NOMO-1 (cell line): ENCODE measurements around the gene SKA1.
A peak's percentile ranks its signal among the peaks of the same experiment; 100 is the strongest.

Source experiments
- DNase-seq, 2 experiments: peaks; one replicate each; lab custom pipeline; 2025; ENCODE audit not compliant: unreplicated experiment in 2 of 2; lab: John Stamatoyannopoulos, UW

Gene SKA1, protein sequence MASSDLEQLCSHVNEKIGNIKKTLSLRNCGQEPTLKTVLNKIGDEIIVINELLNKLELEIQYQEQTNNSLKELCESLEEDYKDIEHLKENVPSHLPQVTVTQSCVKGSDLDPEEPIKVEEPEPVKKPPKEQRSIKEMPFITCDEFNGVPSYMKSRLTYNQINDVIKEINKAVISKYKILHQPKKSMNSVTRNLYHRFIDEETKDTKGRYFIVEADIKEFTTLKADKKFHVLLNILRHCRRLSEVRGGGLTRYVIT

DNA sequence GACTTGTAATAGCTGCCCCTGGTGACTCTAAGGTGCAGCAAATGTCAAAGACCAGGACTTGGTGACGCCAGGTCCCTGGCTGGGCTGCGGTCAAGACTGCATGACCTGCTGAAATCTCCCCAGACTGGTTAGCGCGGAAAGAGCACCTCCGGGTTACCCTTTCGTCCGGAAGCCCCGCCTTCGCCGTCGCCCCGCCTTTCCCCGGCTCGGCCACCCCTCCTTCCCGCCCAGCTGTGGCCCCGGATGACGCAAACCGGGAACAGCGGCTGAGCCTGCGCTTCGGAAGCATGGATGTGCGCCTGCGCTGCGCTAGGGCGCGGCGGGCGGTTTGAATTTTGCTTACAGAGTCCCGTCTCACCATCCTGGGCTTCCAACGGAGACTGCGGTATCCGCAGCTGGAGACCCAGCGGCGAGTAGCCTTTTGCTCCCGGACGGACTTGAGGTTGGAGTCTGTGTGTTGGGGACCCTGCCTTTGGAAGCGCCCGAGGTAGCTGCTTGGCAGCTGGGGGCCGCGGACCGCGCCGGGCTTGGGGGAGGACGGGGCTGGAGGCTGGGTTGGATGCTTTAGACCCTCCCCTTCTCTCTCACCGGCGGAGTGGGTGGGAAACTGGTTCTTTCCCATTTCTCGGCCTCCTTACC, at the start of gene SKA1:
TSS of gene SKA1 (plus strand) at position 294 of the 639 bp plus-strand sequence. CDS start 785 bp downstream, outside the sequence.
- peak; percentile 86 to 93 for DNase-seq

DNA sequence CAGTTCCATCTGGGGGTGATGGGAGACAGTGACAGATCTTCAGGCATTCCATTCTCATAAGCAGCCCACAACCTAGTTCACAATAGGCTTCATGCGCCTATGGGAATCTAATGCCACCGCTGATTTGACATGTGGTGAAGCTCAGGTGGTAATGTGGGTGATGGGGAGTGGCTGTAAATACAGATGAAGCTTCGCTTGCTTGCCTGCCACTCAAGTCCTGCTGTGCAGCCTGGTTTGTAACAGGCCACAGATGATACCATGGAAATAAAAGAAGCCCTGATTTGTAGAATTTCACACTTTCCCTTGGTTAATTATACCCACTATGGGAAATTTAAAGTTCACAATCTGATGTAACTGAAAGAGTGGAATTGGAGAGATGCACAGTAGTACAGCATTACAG, 46.9 kb upstream of the SKA1 start:
- DNase-seq = no peak

DNA sequence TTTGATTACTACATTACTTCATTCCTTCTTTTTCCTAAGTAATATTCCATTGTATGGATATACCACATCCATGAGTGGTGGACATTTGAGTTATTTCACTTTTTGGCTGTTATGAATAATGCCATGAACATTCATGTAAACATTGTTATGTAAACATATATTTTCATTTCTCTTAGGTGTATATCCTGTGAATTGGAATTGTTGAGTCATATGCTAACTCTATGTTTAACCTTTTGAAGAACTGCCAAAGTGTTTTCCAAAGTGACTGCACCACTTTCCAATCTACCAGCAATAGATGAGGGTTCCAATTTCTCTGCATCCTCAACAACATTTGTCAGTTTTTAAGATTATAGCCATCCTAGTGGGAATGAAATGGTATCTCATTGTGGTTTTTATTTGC, 44.7 kb upstream of the SKA1 start:
- DNase-seq = no peak

DNA sequence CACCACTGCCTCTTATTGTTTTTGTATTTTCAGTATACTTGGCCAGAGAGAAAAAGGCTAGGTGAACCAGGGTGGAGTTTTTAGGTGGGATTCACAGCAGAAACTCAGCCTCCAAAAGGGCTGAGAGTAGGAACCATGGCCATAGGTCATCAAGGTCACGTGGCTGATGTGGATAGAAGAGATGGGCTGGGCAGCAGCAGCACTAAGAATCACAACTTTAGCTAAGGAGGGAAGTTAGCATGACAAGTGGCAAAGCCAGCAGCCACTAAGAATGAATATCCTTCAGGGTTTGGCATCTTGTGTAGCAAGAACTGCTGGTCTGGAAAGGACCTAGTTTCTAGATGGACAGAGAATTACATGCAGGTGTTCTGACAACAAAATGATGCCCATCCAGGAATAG, 43.2 kb upstream of the SKA1 start:
- DNase-seq = no peak

DNA sequence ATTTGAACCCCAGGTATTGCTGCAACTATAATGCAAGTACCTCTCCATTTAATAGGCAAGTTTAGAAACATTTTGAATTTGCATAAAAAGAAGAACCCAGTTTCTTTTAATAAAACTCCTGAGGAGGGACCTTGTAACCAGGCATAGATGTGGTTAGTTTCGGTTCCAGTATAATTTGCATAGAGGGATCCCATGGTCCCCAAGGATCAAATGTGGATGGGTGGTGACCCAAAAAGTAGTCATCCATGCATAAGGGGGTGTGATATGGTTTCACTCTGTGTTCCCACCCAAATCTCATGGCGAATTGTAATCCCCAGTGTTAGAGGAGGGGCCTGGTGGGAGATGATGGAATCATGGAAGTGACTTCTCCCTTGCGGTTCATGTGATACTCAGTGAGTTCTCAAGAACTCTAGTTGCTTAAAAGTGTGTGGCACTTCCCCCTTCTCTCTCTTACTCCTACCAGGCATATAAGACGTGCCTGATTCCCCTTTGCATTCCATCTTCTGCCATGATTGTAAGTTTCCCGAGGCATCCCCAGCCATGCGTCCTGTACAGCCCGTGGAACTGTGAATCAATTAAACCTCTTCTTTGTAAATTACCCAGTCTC, 40.2 kb upstream of the SKA1 start:
- peak in 1 of 2 experiments; percentile 5 for DNase-seq

DNA sequence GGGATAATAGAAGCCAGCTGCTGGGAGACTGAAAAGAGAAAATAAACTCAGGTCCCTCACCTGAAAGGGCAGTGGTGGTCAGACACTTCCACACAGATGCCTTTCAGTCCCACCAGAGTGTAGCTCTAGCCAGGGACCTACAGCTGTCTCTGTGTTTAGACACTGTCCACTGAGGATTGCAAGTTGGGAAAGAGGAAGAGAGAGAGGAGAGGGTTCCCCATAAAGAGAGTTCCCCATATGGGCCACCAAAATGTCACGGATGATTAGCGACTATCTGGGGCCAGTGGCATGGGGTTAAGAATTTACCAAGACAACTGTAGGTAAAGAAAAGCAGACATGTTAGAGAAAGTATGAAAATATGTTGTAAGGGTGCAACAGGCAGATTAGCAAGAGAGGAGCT, 36.7 kb upstream of the SKA1 start:
- peak; percentile 11 to 21 for DNase-seq

DNA sequence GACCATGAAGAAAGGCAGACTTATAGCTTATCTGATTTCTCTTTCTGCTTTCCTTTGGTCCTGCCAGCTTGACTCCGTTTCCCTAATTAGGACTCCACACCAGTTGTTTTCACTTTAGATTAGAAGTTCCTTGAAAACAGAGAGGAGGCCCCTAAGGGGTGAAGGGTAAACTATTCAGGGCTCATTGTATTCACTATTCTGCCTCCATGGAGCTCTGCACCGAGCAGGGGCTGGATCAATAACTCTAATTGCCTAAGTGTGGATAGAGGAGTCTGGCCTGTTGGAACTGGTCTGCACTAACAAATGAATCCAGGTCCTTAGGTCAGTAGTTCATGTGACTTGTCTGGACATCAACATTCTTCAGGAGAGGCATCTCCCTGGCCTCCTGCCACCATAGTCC, 36.1 kb upstream of the SKA1 start:
- DNase-seq = no peak

DNA sequence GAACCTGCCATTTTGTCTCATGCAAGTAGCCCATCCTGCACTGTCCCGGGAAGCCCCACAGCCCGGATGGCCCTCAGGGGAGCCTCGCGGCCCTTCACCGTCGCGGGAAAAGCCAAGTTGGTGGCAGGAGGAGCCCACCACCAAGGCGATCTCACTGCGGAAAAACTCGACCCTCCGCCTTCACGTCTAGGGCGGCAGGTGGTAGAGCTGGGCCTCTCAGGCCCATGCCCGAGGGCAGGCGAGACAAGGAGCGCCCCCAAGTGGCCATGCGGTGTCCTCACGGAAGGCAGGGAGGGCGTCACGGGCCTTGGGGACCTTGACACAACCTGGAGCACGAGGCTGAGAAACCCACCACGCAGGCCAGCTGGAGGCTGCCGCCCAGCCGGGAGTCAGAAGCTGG, 34.8 kb upstream of the SKA1 start:
- DNase-seq = no peak

DNA sequence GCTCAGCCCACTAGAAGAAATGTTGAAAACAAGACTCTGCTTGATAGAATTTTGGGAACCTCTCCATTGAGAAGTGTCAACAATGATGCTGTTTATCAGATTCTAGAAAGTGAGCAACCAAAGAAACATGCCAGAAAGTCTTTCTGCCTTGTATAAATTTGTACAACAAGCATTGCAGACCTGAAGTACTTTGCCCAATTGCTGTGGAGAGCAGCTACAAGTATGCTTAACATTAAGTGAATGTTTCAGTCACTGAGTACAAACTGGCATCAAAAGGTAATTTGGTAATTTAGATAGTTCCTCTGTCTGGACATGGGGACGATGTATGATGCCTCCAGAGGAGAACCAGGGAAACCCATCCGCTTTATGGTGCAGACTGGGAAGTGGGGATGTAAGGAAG, 33.4 kb upstream of the SKA1 start:
- DNase-seq = no peak

DNA sequence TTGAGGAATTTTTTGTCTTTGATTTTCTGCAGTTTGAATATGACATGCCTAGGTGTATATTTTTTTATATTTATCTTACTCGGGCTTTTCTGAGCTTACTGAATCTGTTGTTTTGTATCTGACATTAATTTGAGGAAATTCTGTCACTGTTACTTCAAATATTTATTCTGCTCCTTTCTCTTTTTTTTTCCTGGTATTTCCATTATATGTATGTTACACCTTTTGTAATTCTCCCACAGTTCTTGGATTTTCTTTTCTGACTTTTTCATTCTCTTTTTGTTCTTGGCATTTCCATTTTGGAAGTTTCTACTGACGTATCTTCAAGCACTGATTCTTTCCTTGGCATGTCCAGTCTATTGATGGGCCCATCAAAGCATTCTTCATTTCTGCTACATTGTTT, 24.1 kb upstream of the SKA1 start:
- DNase-seq = no peak

DNA sequence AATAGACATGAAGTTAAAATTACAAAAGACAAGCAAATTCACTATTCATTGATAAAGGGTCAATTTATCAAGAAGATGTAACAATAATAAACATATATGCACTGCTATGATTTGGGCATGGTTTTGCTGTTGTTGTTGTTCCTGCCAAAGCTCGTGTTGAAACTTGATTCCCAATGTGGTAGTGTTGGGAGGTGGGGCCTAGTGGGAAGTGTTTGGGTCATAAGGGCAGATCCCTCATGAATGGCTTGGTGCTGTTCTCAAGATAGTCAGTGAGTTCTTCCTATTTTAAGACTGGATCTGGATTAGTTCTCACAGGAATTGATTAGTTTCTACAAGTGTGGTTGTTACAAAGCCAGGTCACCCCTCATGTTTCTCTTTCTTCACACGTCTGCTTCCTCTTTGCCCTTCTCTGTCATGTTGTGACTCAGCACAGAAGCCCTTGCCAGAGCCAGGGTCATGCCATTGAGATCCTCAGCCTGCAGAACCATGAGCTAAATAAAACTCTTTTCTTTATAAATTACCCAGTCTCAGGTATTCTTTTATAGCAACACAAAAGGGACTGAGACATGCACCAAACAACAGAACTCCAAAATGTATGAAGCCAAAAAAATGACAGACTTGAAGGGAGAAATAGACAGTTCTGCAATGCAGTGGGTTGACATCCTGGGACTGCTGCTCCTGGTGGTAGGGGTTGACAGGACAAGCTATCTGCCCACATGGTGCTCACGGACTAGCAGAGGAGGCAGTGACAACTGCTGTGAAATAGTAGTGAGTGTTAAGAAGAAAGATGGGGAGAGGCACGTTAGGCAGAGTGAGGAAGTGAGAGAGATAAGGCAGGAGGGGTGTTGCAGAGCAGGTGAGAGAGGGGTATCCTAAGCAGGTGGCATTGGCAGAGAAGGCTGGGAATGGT, 18.6 kb upstream of the SKA1 start:
- peak; percentile 53 to 85 for DNase-seq

DNA sequence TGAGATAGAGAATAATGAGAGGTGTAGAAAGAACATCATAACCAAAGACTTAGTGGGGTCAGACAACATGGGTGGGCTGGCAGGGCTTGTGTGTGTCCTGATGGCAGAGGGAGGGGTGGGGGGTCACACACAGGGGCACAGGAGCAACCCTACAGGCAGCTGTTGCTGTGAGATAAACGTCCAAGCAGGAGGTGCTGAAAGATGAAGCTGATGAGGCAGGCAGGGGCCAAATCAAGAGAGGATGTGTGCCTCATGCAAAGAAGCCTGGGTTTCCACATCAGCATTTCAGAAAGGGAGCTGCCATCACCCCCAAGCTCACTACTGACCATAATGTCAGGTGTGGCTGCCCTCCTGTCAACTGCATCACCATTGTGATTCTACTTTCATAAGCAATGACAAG, 16.0 kb upstream of the SKA1 start:
- no peak for DNase-seq

DNA sequence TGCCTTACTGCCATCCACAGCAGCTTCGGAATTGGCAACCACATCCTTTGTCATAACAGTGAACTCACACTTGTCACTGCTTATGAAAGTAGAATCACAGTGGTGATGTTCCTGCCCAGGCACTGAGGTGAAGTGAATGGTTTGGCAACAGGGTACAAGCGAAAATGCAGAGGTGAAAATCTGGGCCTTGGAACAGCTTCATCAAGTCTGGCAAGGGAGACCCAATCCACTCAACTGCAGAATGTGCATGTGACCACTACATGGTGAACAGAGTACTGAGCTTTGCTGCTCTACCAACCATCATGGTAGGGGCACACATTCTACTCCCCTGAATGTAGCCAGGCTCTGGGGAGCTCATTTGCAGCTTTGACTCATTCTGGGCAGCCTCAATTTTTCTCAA, 15.0 kb upstream of the SKA1 start:
- DNase-seq = no peak

DNA sequence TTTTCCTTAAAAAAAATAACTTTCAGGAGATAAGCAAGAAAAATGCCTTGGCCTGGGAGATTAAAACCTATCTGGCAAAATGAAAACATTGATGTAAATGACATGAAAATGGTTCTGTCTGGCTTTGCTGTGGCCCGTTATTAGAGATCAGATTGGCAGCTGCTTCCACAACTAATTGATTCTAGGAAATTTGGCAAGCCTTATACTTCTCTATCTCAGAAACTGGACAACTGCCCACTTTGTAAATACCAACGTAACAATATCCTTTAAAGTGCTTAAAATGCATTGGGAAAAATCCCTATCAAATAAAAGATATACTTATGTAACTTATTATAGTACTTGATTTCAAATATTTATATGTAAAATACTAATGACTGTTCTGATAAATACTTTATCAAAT, 14.2 kb upstream of the SKA1 start:
- no peak for DNase-seq

DNA sequence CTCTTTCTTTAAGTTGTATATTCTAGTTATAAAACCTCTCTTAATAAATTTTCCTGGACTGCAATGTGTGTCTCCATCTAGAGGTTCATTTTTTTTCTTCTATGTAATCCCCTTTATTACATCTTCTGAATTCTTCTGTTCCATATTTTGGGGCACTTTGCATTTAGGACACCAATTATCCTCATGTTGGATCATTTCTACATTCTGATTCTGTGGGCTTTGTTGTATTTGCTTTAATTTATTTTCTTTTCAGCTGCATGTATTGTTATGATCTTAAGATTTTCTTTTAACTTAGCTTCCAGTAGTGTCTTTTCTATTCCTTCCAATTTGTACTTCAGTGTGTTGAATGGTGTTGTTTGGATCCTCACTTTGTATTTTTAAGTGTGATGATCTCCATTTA, 5.2 kb upstream of the SKA1 start:
- no peak for DNase-seq

DNA sequence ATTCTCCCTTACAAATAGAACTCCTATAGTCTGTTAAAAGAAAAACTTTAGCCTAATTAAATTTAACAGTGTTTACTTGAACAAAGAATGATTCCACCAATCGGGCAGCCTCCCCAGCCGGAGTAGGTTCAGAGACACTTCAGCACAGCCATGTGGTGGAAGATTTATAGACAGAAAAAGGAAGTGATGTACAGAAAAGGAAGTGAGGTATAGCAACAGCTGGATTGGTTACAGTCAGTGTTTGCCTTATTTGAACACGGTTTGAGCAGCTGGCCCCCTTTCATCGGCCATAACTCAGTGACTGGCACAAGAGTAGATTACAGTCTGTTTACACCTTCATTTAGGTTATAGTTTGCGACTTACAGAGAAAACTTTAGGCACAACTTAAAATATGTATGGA, 2.1 kb upstream of the SKA1 start:
- peak in 1 of 2 experiments; percentile 40 for DNase-seq

DNA sequence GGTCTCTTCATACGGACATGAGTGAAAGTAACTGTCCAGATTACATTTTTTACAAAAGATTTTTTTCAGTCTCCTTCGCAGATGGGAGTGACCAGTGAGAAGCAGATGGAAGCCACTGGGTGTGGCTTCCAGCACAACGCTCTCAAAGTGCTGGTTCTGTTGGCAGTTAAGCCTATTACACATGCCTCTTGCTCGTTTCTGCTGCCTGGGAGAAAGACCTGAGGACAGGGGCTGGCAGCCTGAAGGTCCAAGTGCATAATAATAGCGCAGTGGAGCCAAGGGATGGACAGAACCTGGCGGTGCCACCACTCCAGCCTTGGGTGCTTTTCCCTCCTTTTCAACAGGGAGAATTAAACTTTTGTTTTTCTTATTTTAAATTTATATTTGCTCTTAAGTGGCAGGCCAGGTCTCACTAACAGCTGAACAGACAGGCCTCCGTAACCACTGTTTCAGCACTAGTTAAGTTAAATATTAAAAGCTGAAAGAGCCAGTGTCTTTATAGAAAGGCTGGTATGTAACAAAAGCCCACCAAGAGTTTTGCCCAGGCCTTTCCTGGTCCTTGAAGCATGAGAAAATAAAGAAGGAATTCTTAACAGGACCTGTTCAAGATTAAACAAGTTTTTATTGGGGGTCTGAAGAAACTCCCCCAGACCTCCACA, 1.2 kb upstream of the SKA1 start:
- no peak for DNase-seq

DNA sequence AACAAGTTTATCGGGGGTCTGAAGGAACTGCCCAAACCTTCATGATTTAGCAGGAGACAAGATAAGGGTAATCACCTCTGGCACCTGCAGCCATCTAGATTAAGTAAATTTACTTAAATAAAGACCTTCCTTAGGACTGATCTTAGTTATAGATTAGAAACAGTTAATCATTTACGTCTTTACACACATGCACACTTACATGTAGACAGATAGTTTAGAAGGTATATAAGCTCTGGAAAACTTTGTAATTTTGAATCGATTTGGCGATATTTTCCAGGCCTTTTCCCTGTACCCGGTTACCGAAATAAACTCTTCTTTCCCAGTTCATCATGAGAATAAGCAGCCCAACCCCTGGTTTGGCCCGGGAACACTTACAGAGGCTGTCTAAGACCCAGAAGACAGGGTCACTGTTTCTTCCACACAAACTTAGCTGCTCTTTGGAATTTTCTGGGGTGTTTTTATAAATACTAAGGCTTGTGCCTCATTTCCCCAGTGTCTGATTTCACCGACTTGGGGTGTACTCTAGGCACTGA, 560 bp upstream of the SKA1 start:
- DNase-seq = no peak

DNA sequence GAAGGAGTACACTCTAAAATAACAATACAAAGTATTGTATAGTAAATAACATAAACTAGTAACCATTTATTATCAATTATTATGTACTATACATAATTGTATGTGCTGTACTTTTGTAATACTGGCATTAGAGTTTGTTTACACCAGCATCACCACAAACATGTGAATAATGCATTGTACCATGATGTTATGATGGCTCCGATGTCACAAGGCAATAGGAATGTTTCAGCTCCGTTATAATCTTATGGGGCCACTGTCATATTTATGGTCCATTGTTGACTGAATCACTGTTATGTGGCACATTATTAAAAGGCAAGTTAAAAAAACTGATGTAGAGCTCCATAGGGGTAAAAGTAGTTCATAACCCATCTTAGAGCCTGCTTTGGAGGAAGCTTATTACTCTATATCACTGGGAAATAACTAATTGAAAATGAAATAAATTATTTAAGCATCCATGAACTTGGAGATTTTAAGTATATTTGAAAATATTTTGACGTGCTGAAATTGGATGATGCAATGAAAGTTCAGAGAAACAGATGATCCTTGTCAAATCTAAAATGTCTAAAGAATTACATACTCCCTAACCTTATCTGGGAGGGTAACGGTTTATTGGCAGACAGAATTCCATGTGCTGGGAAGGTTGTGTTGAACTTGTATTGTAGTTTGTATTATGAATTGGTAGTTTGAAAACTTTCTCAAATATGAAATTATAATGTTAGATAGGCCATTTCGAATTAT, 2.4 kb downstream of the SKA1 start:
- DNase-seq = no peak

DNA sequence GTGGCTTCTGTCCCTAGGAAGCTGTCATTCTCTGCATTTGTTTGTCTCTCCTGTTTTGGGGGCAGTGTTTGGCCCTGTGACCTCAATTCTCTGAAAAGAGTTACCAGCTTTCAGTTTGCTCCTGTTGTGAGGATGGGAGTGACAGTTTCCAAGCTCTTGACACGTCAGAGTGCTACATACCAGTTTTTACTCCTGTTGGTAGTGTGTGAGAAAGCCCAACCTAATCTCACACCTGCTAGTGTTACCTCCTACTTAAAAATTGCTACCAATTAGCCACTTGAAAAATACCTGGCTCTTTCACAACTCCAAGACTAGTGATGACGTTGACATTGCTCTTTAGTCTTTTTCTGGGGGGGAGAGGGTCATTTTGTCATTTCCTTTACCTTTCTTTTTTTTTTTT, 14.1 kb downstream of the SKA1 start:
- DNase-seq = no peak
